ENCODE measurements around the gene WNT4. TPM values are rescaled to one million over a fixed set of nuclear protein-coding genes. Genes with fewer than 3 reads are reported as not detected.

Gene WNT4
- total RNA-seq, 5 donors from 2014 or later (not counting 1 experiment from before 2014, with no cell fraction given) = not detected

- H3K9me3 ChIP-seq = no peaks in the 10 kb centered on the region
- no peaks in the 10 kb centered on the region for H3K4me1 Mint-ChIP-seq
- ChIA-PET CTCF (interaction anchor here in 1 of 2 donors (0.7 kb wide), 1 partner anchor 105 kb away, joined by 3 read pairs; no protein-coding TSS in a partner anchor), POLR2A (no interaction called here)
- H3K4me3 ChIP-seq (ENCODE audit: control insufficient read depth in 1 of 2, extremely low read depth in 1 of 2, low read length in 1 of 2) = no peak overlapping the region
- H3K9me3 Mint-ChIP-seq = no peaks in the 10 kb centered on the region
- peaks cover 0 to 22% of the 10 kb centered on the region in 2 experiments for H3K27me3 ChIP-seq (replicated peaks in 1 of 2; ENCODE audit: control insufficient read depth in 2 of 2, extremely low read depth in 1 of 2, insufficient read depth in 2 of 2, low read length in 1 of 2)
- ATAC-seq (replicated peaks in 1 of 4) = no peak
- H3K27me3 Mint-ChIP-seq = peaks cover 0 to 3% of the 10 kb centered on the region in 2 donors
- no peak overlapping the region for H3K27ac ChIP-seq (ENCODE audit: low read length)
- DNase-seq = no peak
- no peaks in the 10 kb centered on the region for H3K36me3 ChIP-seq (ENCODE audit: control insufficient read depth in 2 of 2, extremely low read depth in 1 of 2, insufficient read depth in 1 of 2, low read length in 1 of 2)
- H3K27ac Mint-ChIP-seq = no peak overlapping the region
- H3K4me1 ChIP-seq (ENCODE audit: control insufficient read depth in 1 of 2, extremely low read depth in 1 of 2, insufficient read depth in 2 of 2, low read length in 2 of 2) = peaks cover 0 to 5% of the 10 kb centered on the region in 2 experiments
- no peak overlapping the region for H3K4me3 Mint-ChIP-seq
- 83% methylated on average over 3 of the region's 14 CpGs for WGBS (ENCODE audit: insufficient coverage)
- no peaks in the 10 kb centered on the region for H3K36me3 Mint-ChIP-seq
Observed at GRCh38 chr1:22164841-22165808, 22.2 kb upstream of the WNT4 start.

GRCh38 chr1:22163564-22163963, 20.7 kb upstream of the WNT4 start:
- peaks cover 0 to 2% of the 10 kb centered on the region in 2 donors for H3K27me3 Mint-ChIP-seq
- ChIA-PET CTCF (no interaction called here), POLR2A (no interaction called here)
- H3K36me3 Mint-ChIP-seq = no peaks in the 10 kb centered on the region
- 49% methylated on average over 6 of the region's 6 CpGs for WGBS (ENCODE audit: insufficient coverage)
- H3K9me3 Mint-ChIP-seq = no peaks in the 10 kb centered on the region
- no peaks in the 10 kb centered on the region for H3K9me3 ChIP-seq
- H3K4me1 Mint-ChIP-seq = no peaks in the 10 kb centered on the region
- ATAC-seq (replicated peaks in 1 of 4) = no peak
- no peak overlapping the region for H3K27ac Mint-ChIP-seq
- no peak overlapping the region for H3K27ac ChIP-seq (ENCODE audit: low read length)
- H3K4me1 ChIP-seq (ENCODE audit: control insufficient read depth in 1 of 2, extremely low read depth in 1 of 2, insufficient read depth in 2 of 2, low read length in 2 of 2) = peaks cover 0 to 2% of the 10 kb centered on the region in 2 experiments
- no peak overlapping the region for H3K4me3 ChIP-seq (ENCODE audit: control insufficient read depth in 1 of 2, extremely low read depth in 1 of 2, low read length in 1 of 2)
- H3K4me3 Mint-ChIP-seq = no peak overlapping the region
- H3K36me3 ChIP-seq (ENCODE audit: control insufficient read depth in 2 of 2, extremely low read depth in 1 of 2, insufficient read depth in 1 of 2, low read length in 1 of 2) = no peaks in the 10 kb centered on the region
- H3K27me3 ChIP-seq (replicated peaks in 1 of 2; ENCODE audit: control insufficient read depth in 2 of 2, extremely low read depth in 1 of 2, insufficient read depth in 2 of 2, low read length in 1 of 2) = peaks cover 0 to 31% of the 10 kb centered on the region in 2 experiments
- DNase-seq = no peak

GRCh38 chr1:22163137-22163536, 20.2 kb upstream of the WNT4 start:
- ChIA-PET POLR2A (no interaction called here), CTCF (no interaction called here)
- no peak overlapping the region for H3K27ac ChIP-seq (ENCODE audit: low read length)
- H3K36me3 Mint-ChIP-seq = no peaks in the 10 kb centered on the region
- H3K9me3 Mint-ChIP-seq = no peaks in the 10 kb centered on the region
- ATAC-seq (replicated peaks in 1 of 4) (no peak), DNase-seq (no peak)
- H3K4me3 ChIP-seq (ENCODE audit: control insufficient read depth in 1 of 2, extremely low read depth in 1 of 2, low read length in 1 of 2) = no peak overlapping the region
- no peaks in the 10 kb centered on the region for H3K4me1 Mint-ChIP-seq
- H3K27me3 ChIP-seq (replicated peaks in 1 of 2; ENCODE audit: control insufficient read depth in 2 of 2, extremely low read depth in 1 of 2, insufficient read depth in 2 of 2, low read length in 1 of 2) = peaks cover 0 to 31% of the 10 kb centered on the region in 2 experiments
- H3K4me3 Mint-ChIP-seq = no peak overlapping the region
- no peaks in the 10 kb centered on the region for H3K4me1 ChIP-seq (ENCODE audit: control insufficient read depth in 1 of 2, extremely low read depth in 1 of 2, insufficient read depth in 2 of 2, low read length in 2 of 2)
- H3K27me3 Mint-ChIP-seq = peaks cover 0 to 2% of the 10 kb centered on the region in 2 donors
- H3K27ac Mint-ChIP-seq = no peak overlapping the region
- WGBS (ENCODE audit: insufficient coverage) = 84% methylated on average over 14 of the region's 14 CpGs
- H3K9me3 ChIP-seq = no peaks in the 10 kb centered on the region
- no peaks in the 10 kb centered on the region for H3K36me3 ChIP-seq (ENCODE audit: control insufficient read depth in 2 of 2, extremely low read depth in 1 of 2, insufficient read depth in 1 of 2, low read length in 1 of 2)

GRCh38 chr1:22159891-22160290, 17.0 kb upstream of the WNT4 start:
- no peaks in the 10 kb centered on the region for H3K4me1 ChIP-seq (ENCODE audit: control insufficient read depth in 1 of 2, extremely low read depth in 1 of 2, insufficient read depth in 2 of 2, low read length in 2 of 2)
- H3K27me3 ChIP-seq (replicated peaks in 1 of 2; ENCODE audit: control insufficient read depth in 2 of 2, extremely low read depth in 1 of 2, insufficient read depth in 2 of 2, low read length in 1 of 2) = peaks cover 0 to 46% of the 10 kb centered on the region in 2 experiments
- WGBS (ENCODE audit: insufficient coverage) = 87% methylated on average over 7 of the region's 17 CpGs
- ATAC-seq (replicated peaks in 1 of 4) (no peak), DNase-seq (no peak)
- no peak overlapping the region for H3K4me3 Mint-ChIP-seq
- H3K4me1 Mint-ChIP-seq = no peaks in the 10 kb centered on the region
- CTCF ChIA-PET = interaction anchor here in 1 of 2 donors (0.5 kb wide), 1 partner anchor 55 kb away, joined by 3 read pairs; no protein-coding TSS in a partner anchor
- H3K9me3 ChIP-seq = no peaks in the 10 kb centered on the region
- H3K27me3 Mint-ChIP-seq = peaks cover 3 to 6% of the 10 kb centered on the region in 2 donors
- no peaks in the 10 kb centered on the region for H3K36me3 ChIP-seq (ENCODE audit: control insufficient read depth in 2 of 2, extremely low read depth in 1 of 2, insufficient read depth in 1 of 2, low read length in 1 of 2)
- POLR2A ChIA-PET = no interaction called here
- no peaks in the 10 kb centered on the region for H3K36me3 Mint-ChIP-seq
- no peak overlapping the region for H3K4me3 ChIP-seq (ENCODE audit: control insufficient read depth in 1 of 2, extremely low read depth in 1 of 2, low read length in 1 of 2)
- H3K9me3 Mint-ChIP-seq = no peaks in the 10 kb centered on the region
- no peak overlapping the region for H3K27ac Mint-ChIP-seq
- no peak overlapping the region for H3K27ac ChIP-seq (ENCODE audit: low read length)

GRCh38 chr1:22158654-22159053, 15.8 kb upstream of the WNT4 start:
- no peak overlapping the region for H3K4me3 ChIP-seq (ENCODE audit: control insufficient read depth in 1 of 2, extremely low read depth in 1 of 2, low read length in 1 of 2)
- H3K36me3 ChIP-seq (ENCODE audit: control insufficient read depth in 2 of 2, extremely low read depth in 1 of 2, insufficient read depth in 1 of 2, low read length in 1 of 2) = no peaks in the 10 kb centered on the region
- ATAC-seq (replicated peaks in 1 of 4) = no peak
- ChIA-PET POLR2A (no interaction called here), CTCF (no interaction called here)
- DNase-seq = no peak
- Mint-ChIP-seq H3K36me3 (no peaks in the 10 kb centered on the region), H3K9me3 (no peaks in the 10 kb centered on the region), H3K4me3 (no peak overlapping the region), H3K27me3 (peaks cover 3 to 15% of the 10 kb centered on the region in 2 donors), H3K4me1 (no peaks in the 10 kb centered on the region), H3K27ac (no peak overlapping the region)
- no peak overlapping the region for H3K27ac ChIP-seq (ENCODE audit: low read length)
- H3K4me1 ChIP-seq (ENCODE audit: control insufficient read depth in 1 of 2, extremely low read depth in 1 of 2, insufficient read depth in 2 of 2, low read length in 2 of 2) = no peaks in the 10 kb centered on the region
- 82% methylated on average over 3 of the region's 4 CpGs for WGBS (ENCODE audit: insufficient coverage)
- H3K9me3 ChIP-seq = no peaks in the 10 kb centered on the region
- peaks cover 2 to 58% of the 10 kb centered on the region in 2 experiments for H3K27me3 ChIP-seq (replicated peaks in 1 of 2; ENCODE audit: control insufficient read depth in 2 of 2, extremely low read depth in 1 of 2, insufficient read depth in 2 of 2, low read length in 1 of 2)

GRCh38 chr1:22157359-22157966, 14.6 kb upstream of the WNT4 start:
- no peak overlapping the region for H3K4me3 ChIP-seq (ENCODE audit: control insufficient read depth in 1 of 2, extremely low read depth in 1 of 2, low read length in 1 of 2)
- H3K9me3 ChIP-seq = no peaks in the 10 kb centered on the region
- no peak for DNase-seq
- no peaks in the 10 kb centered on the region for H3K4me1 ChIP-seq (ENCODE audit: control insufficient read depth in 1 of 2, extremely low read depth in 1 of 2, insufficient read depth in 2 of 2, low read length in 2 of 2)
- no peak overlapping the region for H3K27ac ChIP-seq (ENCODE audit: low read length)
- 89% methylated on average over 5 of the region's 9 CpGs for WGBS (ENCODE audit: insufficient coverage)
- ChIA-PET CTCF (no interaction called here), POLR2A (no interaction called here)
- H3K27me3 ChIP-seq (replicated peaks in 1 of 2; ENCODE audit: control insufficient read depth in 2 of 2, extremely low read depth in 1 of 2, insufficient read depth in 2 of 2, low read length in 1 of 2) = peaks cover 2 to 57% of the 10 kb centered on the region in 2 experiments
- peaks cover 11 to 19% of the 10 kb centered on the region in 2 donors for H3K27me3 Mint-ChIP-seq
- no peak overlapping the region for H3K27ac Mint-ChIP-seq
- ATAC-seq (replicated peaks in 1 of 4) = no peak
- H3K36me3 Mint-ChIP-seq = no peaks in the 10 kb centered on the region
- H3K4me1 Mint-ChIP-seq = no peaks in the 10 kb centered on the region
- no peaks in the 10 kb centered on the region for H3K36me3 ChIP-seq (ENCODE audit: control insufficient read depth in 2 of 2, extremely low read depth in 1 of 2, insufficient read depth in 1 of 2, low read length in 1 of 2)
- no peaks in the 10 kb centered on the region for H3K9me3 Mint-ChIP-seq
- H3K4me3 Mint-ChIP-seq = no peak overlapping the region

Data from T-cell (primary cell).